HEK293T (cell line): ENCODE data around the gene CHRM4.

ENCODE experiments used
- ARNT ChIP-seq: fragments of 450-650 bp; IDR thresholded peaks from 2 replicates; pipeline ENCODE4 v1.6.1; 2017; ENCODE audit warnings: mild to moderate bottlenecking
- BHLHE40 ChIP-seq: fragments of 450-650 bp; IDR thresholded peaks from 2 replicates; pipeline ENCODE4 v1.6.1; 2016; ENCODE audit warnings: mild to moderate bottlenecking, moderate library complexity, borderline replicate concordance
- FOXK2 ChIP-seq: fragments of 450-650 bp; IDR thresholded peaks from 2 replicates; pipeline ENCODE4 v1.6.1; 2016; ENCODE audit warnings: mild to moderate bottlenecking
- HDGF ChIP-seq: fragments of 450-650 bp; IDR thresholded peaks from 2 replicates; pipeline ENCODE4 v1.6.1; 2017; ENCODE audit warnings: antibody characterized with exemption, borderline replicate concordance
- L3MBTL2 ChIP-seq: fragments of 450-650 bp; conservative IDR thresholded peaks from 2 replicates; pipeline ENCODE4 v1.6.1; 2016; ENCODE audit warnings: mild to moderate bottlenecking
- NFRKB ChIP-seq: fragments of 450-650 bp; IDR thresholded peaks from 2 replicates; pipeline ENCODE4 v1.6.1; 2016; ENCODE audit warnings: mild to moderate bottlenecking, moderate library complexity
- PKNOX1 ChIP-seq: fragments of 450-650 bp; IDR thresholded peaks from 2 replicates; pipeline ENCODE4 v1.6.1; 2016
- SP1 ChIP-seq: fragments of 450-650 bp; IDR thresholded peaks from 2 replicates; pipeline ENCODE4 v1.6.1; 2017
- SUZ12 ChIP-seq: fragments of 450-650 bp; IDR thresholded peaks from 2 replicates; pipeline ENCODE4 v1.6.1; 2016; ENCODE audit warnings: mild to moderate bottlenecking
- ZNF384 ChIP-seq: fragments of 450-650 bp; IDR thresholded peaks from 2 replicates; pipeline ENCODE4 v1.6.1; 2016

GRCh38 chr11:46361283-46362155 is 30.1 kb downstream of the CHRM4 start:
- no peak for TF ChIP-seq BHLHE40
- no peak for TF ChIP-seq SP1
- no peak for TF ChIP-seq ZNF384
- TF ChIP-seq ARNT, result no peak
- no peak for TF ChIP-seq L3MBTL2
- no peak for TF ChIP-seq PKNOX1
- no peak for TF ChIP-seq SUZ12
- no peak for TF ChIP-seq NFRKB
- TF ChIP-seq FOXK2, result no peak
- TF ChIP-seq HDGF, result no peak
